Measurements from ENCODE around the gene LSM14A. TPM values are rescaled to one million over a fixed set of nuclear protein-coding genes. Genes with fewer than 3 reads are reported as not detected.

LSM14A gene
- total and polyA plus RNA-seq, 2 of the 13 experiments (the other 11 are each of a cell fraction or from before 2014, with no cell fraction given) = 77.0 to 83.6 TPM

DNA sequence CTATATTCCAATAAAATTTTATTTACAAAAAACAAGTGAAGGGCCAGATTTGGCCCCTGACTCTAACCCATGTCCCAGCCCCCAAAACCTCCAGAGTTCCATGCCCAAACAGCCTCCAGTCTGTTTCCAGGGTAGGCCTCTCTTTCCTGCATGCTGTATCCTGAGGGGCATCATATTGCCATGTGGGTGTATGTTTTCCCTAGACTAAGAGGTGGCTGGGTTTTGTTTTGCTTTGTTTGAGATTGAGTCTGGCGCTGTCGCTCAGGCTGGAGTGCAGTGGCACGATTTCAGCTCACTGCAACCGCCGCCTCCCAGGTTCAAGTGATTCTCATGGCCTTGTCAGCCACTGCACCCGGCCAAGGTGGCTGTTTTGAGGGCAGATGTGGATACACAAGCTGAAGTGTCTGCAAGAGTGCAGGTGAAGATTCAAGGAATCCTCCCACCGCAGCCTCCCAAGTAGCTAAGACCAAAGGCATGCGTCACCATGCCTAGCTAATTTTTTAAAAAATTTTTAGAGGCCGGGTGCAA, 23.6 kb upstream of the LSM14A start:
- Histone ChIP-seq H2AFZ (ENCODE audit: low read length) (no peak overlapping the region), H4K20me1 (ENCODE audit: insufficient read depth, low read length) (no peaks in the 10 kb centered on the region), H3K9me3 (ENCODE audit: low read length) (no peaks in the 10 kb centered on the region), H3K4me3 (replicated peaks in 1 of 3; ENCODE audit: insufficient read depth in 1 of 3, low read depth in 2 of 3, low read length in 3 of 3) (no peak overlapping the region), H3K27ac (ENCODE audit: extremely low read length, insufficient read depth, low read length) (no peak overlapping the region), H3K27me3 (ENCODE audit: control insufficient read depth in 1 of 2, insufficient read depth in 2 of 2, low read length in 2 of 2) (no peaks in the 10 kb centered on the region), H3K79me2 (ENCODE audit: insufficient read depth, low read length) (no peaks in the 10 kb centered on the region), H3K9ac (ENCODE audit: insufficient read depth, low read depth, low read length) (no peak overlapping the region), H3K4me1 (ENCODE audit: insufficient read depth, low read length) (peaks cover 11% of the 10 kb centered on the region; the same call in 1 of the 2 replicates), H3K36me3 (replicated peaks in 1 of 2; ENCODE audit: control insufficient read depth in 1 of 2, insufficient read depth in 2 of 2, low read length in 2 of 2) (no peaks in the 10 kb centered on the region), H3K4me2 (ENCODE audit: low read depth, low read length) (no peak overlapping the region)
- WGBS (ENCODE audit: low lambda C conversion rate) = 79% methylated on average over 8 of the region's 9 CpGs
- no TSS peak for BruUV-seq (replicated peaks)
- no peak for DNase-seq (ENCODE audit: low spot score)
- CTCF ChIA-PET (ENCODE audit: low intra/inter-chr PET ratio, low total read pairs) = no interaction called here
- no peak for ATAC-seq
- intact Hi-C loops (cut with micrococcal nuclease; ENCODE audit: unreplicated experiment) = no loop called here
- TF ChIP-seq, protein P1, sequence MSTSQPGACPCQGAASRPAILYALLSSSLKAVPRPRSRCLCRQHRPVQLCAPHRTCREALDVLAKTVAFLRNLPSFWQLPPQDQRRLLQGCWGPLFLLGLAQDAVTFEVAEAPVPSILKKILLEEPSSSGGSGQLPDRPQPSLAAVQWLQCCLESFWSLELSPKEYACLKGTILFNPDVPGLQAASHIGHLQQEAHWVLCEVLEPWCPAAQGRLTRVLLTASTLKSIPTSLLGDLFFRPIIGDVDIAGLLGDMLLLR (CRISPR knock-in tag; IDR thresholded peaks at IDR 0.05) = no peak
- TF ChIP-seq, protein P2, sequence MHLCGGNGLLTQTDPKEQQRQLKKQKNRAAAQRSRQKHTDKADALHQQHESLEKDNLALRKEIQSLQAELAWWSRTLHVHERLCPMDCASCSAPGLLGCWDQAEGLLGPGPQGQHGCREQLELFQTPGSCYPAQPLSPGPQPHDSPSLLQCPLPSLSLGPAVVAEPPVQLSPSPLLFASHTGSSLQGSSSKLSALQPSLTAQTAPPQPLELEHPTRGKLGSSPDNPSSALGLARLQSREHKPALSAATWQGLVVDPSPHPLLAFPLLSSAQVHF (CRISPR knock-in tag; IDR thresholded peaks at IDR 0.05) = no peak
- TF ChIP-seq XBP1 (CRISPR knock-in tag; IDR thresholded peaks at IDR 0.05) (no peak), ZNF547 (CRISPR knock-in tag; IDR thresholded peaks at IDR 0.05) (no peak), TAF15 (IDR thresholded peaks at IDR 0.05; ENCODE audit: low read depth, low read length, poor library complexity, severe bottlenecking) (no peak), ZNF780A (CRISPR knock-in tag; IDR thresholded peaks at IDR 0.05) (no peak), IKZF1 (IDR thresholded peaks at IDR 0.05) (no peak), ZFYVE20 (CRISPR knock-in tag; IDR thresholded peaks at IDR 0.05; ENCODE audit: borderline replicate concordance, low read depth) (no peak), SP5 (CRISPR knock-in tag; IDR thresholded peaks at IDR 0.05; ENCODE audit: borderline replicate concordance, low read depth) (no peak), GLI4 (CRISPR knock-in tag; IDR thresholded peaks at IDR 0.05; ENCODE audit: borderline replicate concordance) (no peak), CBX2 (IDR thresholded peaks at IDR 0.05; ENCODE audit: low read depth, low read length) (no peak), CBX2 (CRISPR knock-in tag; IDR thresholded peaks at IDR 0.05; ENCODE audit: low read depth) (no peak), GMEB1 (CRISPR knock-in tag; IDR thresholded peaks at IDR 0.05; ENCODE audit: borderline replicate concordance) (no peak), PCBP1 (IDR thresholded peaks at IDR 0.05; ENCODE audit: borderline replicate concordance, low read depth, low read length) (no peak), PRPF4 (IDR thresholded peaks at IDR 0.05; ENCODE audit: low read depth, low read length, poor library complexity, severe bottlenecking) (no peak)
- in situ Hi-C loops (cut with HindIII; ENCODE audit: extremely low pct_ligation_motif_present, low pct_unique_long_range_greater_than_20kb) = no loop called here
- no peak for FAIRE-seq
- POLR2A ChIA-PET = interaction anchor here (1.0 to 1.3 kb wide), 2 partner anchors 14 to 23 kb away, joined by 3 to 6 read pairs; partner anchors contain the start of gene LSM14A
